Measurements from ENCODE around the gene STAG2. TPM values are rescaled to one million over a fixed set of nuclear protein-coding genes. Genes with fewer than 3 reads are reported as not detected.
"Not testable (repeated sequence)": the region's sequence is repeated elsewhere in the genome, so short reads cannot be mapped to it uniquely, and the experiment has no call there.

Gene STAG2
- total RNA-seq, 1 donor from 2014 or later = 72.7 TPM

DNA sequence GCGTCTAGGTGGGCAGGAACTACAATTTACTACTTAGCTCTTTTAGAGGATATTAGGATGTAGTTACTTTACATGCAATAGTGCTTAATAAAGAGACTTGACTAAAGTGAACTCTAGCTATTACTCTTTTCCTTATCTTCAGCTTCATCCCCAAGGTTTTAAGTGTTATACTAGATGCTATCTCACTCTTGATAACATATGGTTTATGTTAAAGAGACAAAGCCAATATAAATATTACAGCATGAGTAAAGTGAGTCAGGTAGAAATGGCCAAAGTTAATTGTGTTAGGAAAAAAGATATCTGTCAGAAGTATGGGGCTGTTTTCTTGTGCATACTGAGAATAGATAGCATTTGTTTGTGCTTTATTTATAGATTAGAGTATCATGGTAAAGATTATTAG is 80.5 kb downstream of the STAG2 start:
- Mint-ChIP-seq H3K27ac (ENCODE audit: unreplicated experiment) (no peak overlapping the region), H3K4me1 (ENCODE audit: unreplicated experiment) (peaks cover 3% of the 10 kb centered on the region), H3K27me3 (ENCODE audit: unreplicated experiment) (no peaks in the 10 kb centered on the region), H3K9me3 (ENCODE audit: unreplicated experiment) (no peaks in the 10 kb centered on the region), H3K36me3 (ENCODE audit: unreplicated experiment) (peaks cover 5% of the 10 kb centered on the region), H3K4me3 (ENCODE audit: unreplicated experiment) (no peak overlapping the region)
- DNase-seq (ENCODE audit: extremely low spot score, unreplicated experiment) = no peak
- no peak for TF ChIP-seq CTCF (IDR thresholded peaks at IDR 0.05)

- H3K27ac Mint-ChIP-seq (ENCODE audit: unreplicated experiment) = no peak overlapping the region
- H3K36me3 Mint-ChIP-seq (ENCODE audit: unreplicated experiment) = peaks cover 2% of the 10 kb centered on the region
- no peak overlapping the region for H3K4me3 Mint-ChIP-seq (ENCODE audit: unreplicated experiment)
- H3K9me3 Mint-ChIP-seq (ENCODE audit: unreplicated experiment) = no peaks in the 10 kb centered on the region
- TF ChIP-seq CTCF (IDR thresholded peaks at IDR 0.05) = no peak
- no peaks in the 10 kb centered on the region for H3K27me3 Mint-ChIP-seq (ENCODE audit: unreplicated experiment)
- no peak for DNase-seq (ENCODE audit: extremely low spot score, unreplicated experiment)
- H3K4me1 Mint-ChIP-seq (ENCODE audit: unreplicated experiment) = peaks cover 3% of the 10 kb centered on the region
Observed at GRCh38 chrX:124045109-124045508, 83.6 kb downstream of the STAG2 start.

GRCh38 chrX:124084417-124084816 is 122.9 kb downstream of the STAG2 start:
- H3K27ac Mint-ChIP-seq (ENCODE audit: unreplicated experiment); H3K4me1 Mint-ChIP-seq (ENCODE audit: unreplicated experiment); H3K27me3 Mint-ChIP-seq (ENCODE audit: unreplicated experiment); DNase-seq (ENCODE audit: extremely low spot score, unreplicated experiment); H3K4me3 Mint-ChIP-seq (ENCODE audit: unreplicated experiment); H3K9me3 Mint-ChIP-seq (ENCODE audit: unreplicated experiment): not testable (repeated sequence)
- H3K36me3 Mint-ChIP-seq (ENCODE audit: unreplicated experiment) = peaks cover 17% of the 10 kb centered on the region

- Mint-ChIP-seq H3K27ac (ENCODE audit: unreplicated experiment) (no peak overlapping the region), H3K4me3 (ENCODE audit: unreplicated experiment) (no peak overlapping the region), H3K4me1 (ENCODE audit: unreplicated experiment) (no peaks in the 10 kb centered on the region), H3K9me3 (ENCODE audit: unreplicated experiment) (no peaks in the 10 kb centered on the region), H3K27me3 (ENCODE audit: unreplicated experiment) (no peaks in the 10 kb centered on the region), H3K36me3 (ENCODE audit: unreplicated experiment) (peaks cover 19% of the 10 kb centered on the region)
- TF ChIP-seq CTCF (IDR thresholded peaks at IDR 0.05) = no peak
- DNase-seq (ENCODE audit: extremely low spot score, unreplicated experiment) = no peak
Observed at GRCh38 chrX:124085063-124085462, 123.6 kb downstream of the STAG2 start.

GRCh38 chrX:124086411-124086810 is 124.9 kb downstream of the STAG2 start:
- Mint-ChIP-seq H3K36me3 (ENCODE audit: unreplicated experiment) (peaks cover 18% of the 10 kb centered on the region), H3K4me3 (ENCODE audit: unreplicated experiment) (no peak overlapping the region), H3K27me3 (ENCODE audit: unreplicated experiment) (no peaks in the 10 kb centered on the region), H3K4me1 (ENCODE audit: unreplicated experiment) (no peaks in the 10 kb centered on the region), H3K27ac (ENCODE audit: unreplicated experiment) (no peak overlapping the region), H3K9me3 (ENCODE audit: unreplicated experiment) (no peaks in the 10 kb centered on the region)
- TF ChIP-seq CTCF (IDR thresholded peaks at IDR 0.05) = no peak
- DNase-seq (ENCODE audit: extremely low spot score, unreplicated experiment) = no peak
